HG03342 (cell line): ENCODE data around the gene GDF9.

Experiments
- ATAC-seq: cut with Tn5 transposase; IDR thresholded peaks from one replicate; pipeline ENCODE4 v1.9.1; 2021; ENCODE audit warnings: mild to moderate bottlenecking, moderate library complexity; ENCODE audit not compliant: unreplicated experiment

The GDF9 gene

GRCh38 chr5:132838516-132839282 is 27.6 kb downstream of the GDF9 start:
- ATAC-seq = no peak

- ATAC-seq = no peak
Observed at GRCh38 chr5:132837868-132838267, 28.4 kb downstream of the GDF9 start.

GRCh38 chr5:132836852-132837251 is 29.4 kb downstream of the GDF9 start:
- no peak for ATAC-seq

DNA sequence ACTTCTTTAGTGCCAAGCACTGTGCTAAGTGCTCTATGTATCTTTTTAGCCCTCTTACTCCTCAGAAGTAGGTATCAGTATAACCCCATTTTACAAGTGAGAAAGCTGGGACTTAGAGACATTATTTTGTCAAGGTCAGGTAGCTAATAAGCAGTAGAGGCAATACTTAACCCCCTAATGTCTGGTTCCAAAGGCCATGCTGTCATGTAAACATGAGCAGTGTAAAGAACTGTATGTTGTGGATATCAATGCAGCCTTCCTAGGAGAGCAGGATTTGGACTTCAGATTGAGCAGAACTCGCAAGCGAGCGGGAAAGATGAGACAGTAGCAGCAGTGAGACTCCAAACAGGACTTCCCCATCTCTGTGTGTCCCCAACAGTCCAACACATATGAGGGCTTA is 32.2 kb downstream of the GDF9 start:
- ATAC-seq = no peak

DNA sequence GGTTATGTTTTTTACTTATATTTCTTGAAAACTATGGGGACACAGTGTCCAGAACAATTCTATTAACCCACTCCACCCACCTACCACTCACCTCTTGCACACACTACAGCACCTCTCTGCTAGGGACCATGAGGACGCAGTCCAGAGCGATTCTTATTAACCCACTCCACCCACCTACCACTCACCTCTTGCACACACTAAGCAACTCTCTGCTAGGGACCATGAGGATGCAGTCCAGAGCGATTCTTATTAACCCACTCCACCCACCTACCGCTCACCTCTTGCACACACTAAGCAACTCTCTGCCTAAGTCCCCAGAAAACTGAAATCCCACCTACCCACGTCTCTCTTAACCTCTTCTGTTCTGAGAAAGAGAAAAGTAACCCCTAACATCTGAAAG is 33.7 kb downstream of the GDF9 start:
- ATAC-seq = no peak

- no peak for ATAC-seq
Observed at GRCh38 chr5:132831095-132831860, 35.0 kb downstream of the GDF9 start.

- ATAC-seq = peak; percentile 65
Observed at GRCh38 chr5:132830436-132831094, 35.7 kb downstream of the GDF9 start, which contains the start of gene SHROOM1. SHROOM1 (minus strand) TSS chr5:132830647; CDS start chr5:132826140, 4,507 bp downstream.

DNA sequence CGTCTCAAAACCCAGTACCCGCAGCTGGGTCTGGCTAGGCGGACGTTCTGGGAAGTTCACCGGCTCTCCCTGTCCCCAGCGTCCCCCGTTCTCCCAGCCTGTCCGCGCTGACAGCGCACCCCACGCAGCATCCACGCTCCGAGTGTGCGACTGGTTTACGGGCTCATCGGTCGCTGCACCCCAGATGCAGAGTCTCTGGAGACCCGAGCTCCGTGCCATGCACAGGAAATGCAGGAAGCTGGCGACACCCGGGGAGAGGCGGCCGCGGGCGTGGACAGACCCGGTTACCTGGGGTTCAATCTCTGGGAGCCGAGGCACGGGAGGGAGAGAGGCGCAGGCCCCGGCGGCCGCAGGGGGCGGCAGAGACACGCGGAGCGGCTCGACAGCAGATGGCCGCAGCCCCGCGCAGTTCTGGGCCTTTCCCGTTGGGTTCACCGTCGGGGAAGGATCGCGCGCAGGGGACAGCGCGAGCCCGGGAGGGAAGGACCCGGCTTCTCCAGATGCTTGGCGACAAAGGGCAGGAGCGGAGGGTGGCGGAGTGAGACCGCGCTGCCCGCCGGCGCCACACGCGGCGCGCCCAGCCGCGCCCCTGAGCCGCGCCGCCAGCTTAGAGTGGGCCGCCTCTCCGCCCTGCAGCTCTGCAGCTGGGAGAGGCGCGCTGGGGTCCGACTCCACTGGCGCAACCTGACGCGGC is 36.4 kb downstream of the GDF9 start:
- peak; percentile 63 for ATAC-seq

DNA sequence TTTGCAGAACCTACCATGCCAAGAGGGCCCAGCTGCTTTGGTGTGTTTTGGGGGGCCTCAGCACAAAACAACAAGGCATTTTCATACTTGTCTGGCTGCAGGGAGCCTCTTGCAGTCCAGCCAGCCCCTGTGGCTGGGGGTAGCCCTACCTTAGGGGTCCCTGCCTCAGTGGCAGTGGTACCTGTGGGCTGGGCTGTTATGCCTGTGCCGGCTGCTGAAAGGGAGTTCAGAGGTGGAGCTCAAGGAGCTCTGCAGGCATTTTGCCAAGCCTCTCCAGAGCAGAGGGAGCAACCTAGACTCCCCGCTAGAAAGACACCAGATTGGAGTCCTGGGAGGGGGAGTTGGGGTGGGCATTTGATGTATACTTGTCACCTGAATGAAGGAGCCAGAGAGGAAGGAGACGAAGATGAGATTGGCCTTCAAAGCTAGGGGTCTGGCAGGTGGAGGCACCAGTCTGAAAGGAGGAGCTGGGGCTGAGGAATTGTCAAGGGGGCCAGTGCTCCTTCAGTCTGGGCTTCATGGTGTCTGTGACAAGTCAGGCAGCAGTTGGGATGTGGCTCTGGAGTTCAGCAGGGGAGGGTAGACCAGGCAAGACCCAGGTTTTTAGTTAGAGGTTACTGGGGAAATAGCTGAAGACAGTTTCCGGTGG is 37.3 kb downstream of the GDF9 start:
- no peak for ATAC-seq

DNA sequence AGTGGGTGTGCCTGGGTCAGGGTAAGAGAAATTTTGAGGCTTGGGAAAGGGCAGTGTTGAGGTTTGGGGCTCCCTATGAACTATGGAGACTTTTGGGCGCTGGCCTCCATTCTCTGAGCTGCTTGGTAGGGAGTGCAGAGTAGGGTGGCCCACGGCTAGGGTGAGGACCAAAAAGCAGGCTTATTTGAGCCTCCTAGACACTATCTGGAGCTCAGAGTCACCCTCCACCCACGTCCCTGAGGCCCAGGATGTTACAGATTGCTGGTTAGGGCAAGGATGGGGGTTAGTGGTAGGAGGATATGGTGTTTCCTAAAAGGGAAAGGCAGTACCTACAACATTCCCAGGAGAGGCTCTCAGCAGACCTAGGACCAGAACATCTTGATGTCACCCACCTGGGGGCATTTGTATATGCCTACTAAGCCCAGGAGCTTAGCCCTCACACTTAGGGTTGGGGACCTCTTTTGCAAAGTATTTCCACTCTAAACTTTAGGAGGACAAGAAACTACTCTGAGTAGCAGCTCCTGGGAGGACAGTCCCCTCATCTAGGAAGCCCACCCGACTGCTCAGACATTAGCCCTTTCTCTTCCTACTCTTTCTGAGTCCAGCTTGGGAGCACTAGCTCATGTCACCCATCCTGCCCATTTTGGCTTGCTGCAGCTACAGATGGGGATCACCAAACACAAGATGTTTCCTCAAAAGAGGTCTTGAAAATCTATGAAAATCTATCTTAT is 38.2 kb downstream of the GDF9 start:
- no peak for ATAC-seq

GRCh38 chr5:132826424-132827082 is 39.7 kb downstream of the GDF9 start:
- ATAC-seq = no peak

DNA sequence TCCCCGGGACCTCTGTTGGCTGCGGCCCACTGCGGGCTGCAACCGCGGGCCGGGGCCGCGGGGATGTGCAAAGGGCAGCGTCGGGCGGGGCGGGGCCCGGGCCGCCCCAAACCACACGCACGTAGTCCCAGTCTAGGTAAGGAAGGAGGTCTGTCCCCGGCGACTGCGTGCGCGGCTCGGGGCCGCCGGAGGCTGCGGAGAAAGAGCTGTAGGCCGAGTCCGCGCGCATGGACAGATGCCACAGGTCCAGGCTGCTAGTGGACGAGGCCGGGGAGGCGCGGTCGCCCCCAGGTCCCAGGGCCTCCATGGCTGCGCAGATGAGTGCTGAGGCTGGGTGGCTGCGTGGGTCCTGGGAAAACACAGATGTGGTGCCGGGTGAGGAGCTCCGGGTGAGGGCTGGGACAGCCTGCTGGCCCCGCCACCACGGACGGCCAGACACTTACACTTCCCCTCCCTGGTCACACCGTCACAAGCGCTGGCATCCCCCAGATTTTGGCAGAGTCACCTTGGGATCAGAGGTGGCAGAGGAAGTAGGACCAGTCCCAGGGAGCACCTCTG is 40.4 kb downstream of the GDF9 start:
- ATAC-seq = no peak

- ATAC-seq = no peak
Observed at GRCh38 chr5:132825033-132825833, 41.0 kb downstream of the GDF9 start.

GRCh38 chr5:132824426-132824825 is 41.8 kb downstream of the GDF9 start:
- no peak for ATAC-seq

DNA sequence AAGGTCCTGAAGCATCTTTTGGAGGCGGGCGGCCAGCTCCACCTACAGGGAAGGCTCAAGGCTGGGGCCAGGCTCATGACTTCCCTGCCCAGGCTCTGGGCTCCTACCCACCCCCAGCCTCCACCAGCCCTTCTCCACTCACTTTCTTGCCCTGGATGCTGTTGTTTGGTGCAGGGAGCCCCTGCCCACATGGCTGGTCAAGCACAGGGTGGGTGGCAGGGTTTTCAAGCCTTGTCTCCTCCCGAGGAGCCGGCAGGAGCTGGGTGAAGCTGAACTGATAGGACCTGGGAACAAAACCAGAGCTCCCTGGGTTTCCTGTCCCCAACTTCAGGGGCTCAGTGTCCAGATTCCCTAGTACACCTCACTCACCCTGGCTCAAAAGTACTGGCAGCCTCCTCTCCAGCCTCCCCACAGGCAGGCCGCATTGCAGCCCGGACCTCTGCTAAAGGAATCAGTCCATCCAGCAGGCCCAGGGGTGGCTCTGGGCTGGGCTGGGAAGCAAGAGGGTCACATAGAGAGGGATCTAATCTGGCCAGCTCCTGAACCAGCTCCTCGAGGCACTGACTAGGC is 42.7 kb downstream of the GDF9 start:
- ATAC-seq = no peak

DNA sequence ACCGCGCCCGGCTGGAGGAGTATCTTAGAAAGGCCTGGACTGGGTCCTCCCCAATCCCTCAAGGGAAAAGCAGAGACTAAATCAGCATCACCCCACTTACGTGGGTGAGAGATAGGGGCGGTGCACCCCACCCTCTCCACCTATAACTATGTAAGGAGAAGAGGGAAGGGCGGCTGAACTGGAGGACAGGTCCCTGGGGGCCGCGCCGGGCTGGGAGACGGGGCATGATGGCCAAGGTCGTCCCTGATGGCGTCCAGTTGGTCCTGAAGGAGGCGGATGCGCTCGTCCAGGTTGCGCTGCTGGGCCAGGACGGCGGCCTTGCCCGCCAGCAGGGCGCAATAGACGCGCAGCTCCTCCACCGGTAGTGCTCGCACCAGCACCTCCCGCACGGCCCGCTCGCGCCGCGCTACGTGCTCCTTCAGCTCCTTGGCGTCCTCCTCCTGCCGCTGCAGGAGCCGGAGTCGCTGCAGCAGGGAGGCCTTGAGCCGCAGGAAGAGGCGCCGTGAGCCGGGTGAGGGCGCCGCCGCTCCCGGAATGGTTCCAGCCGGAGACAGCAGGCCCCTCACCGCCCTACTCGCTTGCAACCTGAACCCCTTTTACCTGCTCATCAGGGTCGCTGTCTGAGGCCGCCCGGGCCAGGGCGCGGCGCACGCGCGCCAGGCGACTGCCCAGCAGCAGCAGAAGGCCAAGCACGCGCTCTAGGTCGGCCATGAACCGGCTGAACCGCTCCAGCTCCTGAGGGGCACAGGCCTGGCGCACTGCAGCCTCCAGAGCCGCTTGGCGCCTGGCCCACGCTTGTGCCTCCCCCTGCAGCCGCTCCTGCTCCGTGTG is 43.4 kb downstream of the GDF9 start:
- ATAC-seq = no peak

- no peak for ATAC-seq
Observed at GRCh38 chr5:132821791-132822190, 44.5 kb downstream of the GDF9 start.
